Lower leg skin (tissue), 3 donors: ENCODE results near the gene MGMT.

ENCODE experiments used
- CTCF ChIP-seq, 3 donors: fragments of 450-650 bp; IDR thresholded peaks; one replicate each; pipeline ENCODE4 v1.5.1; 2016; ENCODE audit warnings: antibody characterized with exemption in 3 of 3, mild to moderate bottlenecking in 3 of 3, moderate library complexity in 2 of 3
- POLR2A ChIP-seq, 2 donors: fragments of 450-650 bp; IDR thresholded peaks; one replicate each; pipeline ENCODE4 v1.6.1; 2016 to 2017; ENCODE audit warnings: antibody characterized with exemption in 2 of 2, mild to moderate bottlenecking in 1 of 2, moderate library complexity in 1 of 2

- TF ChIP-seq CTCF (IDR thresholded peaks at IDR 0.05) (no peak), POLR2A (IDR thresholded peaks at IDR 0.05) (no peak)
Observed at GRCh38 chr10:129568583-129569344, 101.7 kb downstream of the MGMT start.
